Measurements from ENCODE around the gene TGFB1. TPM values are rescaled to one million over a fixed set of nuclear protein-coding genes. Genes with fewer than 3 reads are reported as not detected.
A peak's percentile ranks its signal among the peaks of the same experiment; 100 is the strongest.

The TGFB1 gene
- total RNA-seq, 3 donors from 2014 or later, result 12.0 to 21.4 (median 13.4) TPM

- peak; percentile 97 to 98 for DNase-seq (ENCODE audit: low spot score in 2 of 2)
- H3K9me3 ChIP-seq, result no peaks in the 10 kb centered on the region
- peak in 1 of 3 donors; percentile 9 for TF ChIP-seq CTCF (IDR thresholded peaks at IDR 0.05)
- TF ChIP-seq POLR2AphosphoS5 (IDR thresholded peaks at IDR 0.05), result peak; percentile 73 to 86 (median 81)
- peak; percentile 45 for TF ChIP-seq POLR2A (IDR thresholded peaks at IDR 0.05)
- H3K36me3 ChIP-seq, result no peaks in the 10 kb centered on the region
- H3K4me3 ChIP-seq, result peak within 1 kb of the TSS; percentile 74 to 85 (median 75)
- no peaks in the 10 kb centered on the region for H3K27me3 ChIP-seq
- intact Hi-C loops (cut with DNase I; ENCODE audit: low total_unique reads), result loop anchor here (1.0 kb wide), 1 partner anchor 16 kb away; no protein-coding TSS in a partner anchor
- H3K4me1 ChIP-seq, result no peaks in the 10 kb centered on the region
- H3K27ac ChIP-seq, result peak within 1 kb of the TSS; percentile 97 to 99
These were observed 10.2 kb upstream of the TGFB1 start, which contains the start of gene B9D2 for GRCh38 chr19:41363753-41364523. Gene B9D2 (minus strand): TSS chr19:41364149. CDS start chr19:41363519, 630 bp downstream.

GRCh38 chr19:41363371-41363752, 9.6 kb upstream of the TGFB1 start:
- DNase-seq (ENCODE audit: low spot score in 2 of 2), result no peak
- H3K9me3 ChIP-seq, result no peaks in the 10 kb centered on the region
- intact Hi-C loops (cut with DNase I; ENCODE audit: low total_unique reads), result loop anchor here (1.0 kb wide), 1 partner anchor 17 kb away; no protein-coding TSS in a partner anchor
- H3K36me3 ChIP-seq, result no peaks in the 10 kb centered on the region
- no peaks in the 10 kb centered on the region for H3K27me3 ChIP-seq
- TF ChIP-seq CTCF (IDR thresholded peaks at IDR 0.05) (no peak), POLR2AphosphoS5 (IDR thresholded peaks at IDR 0.05) (no peak)
- H3K27ac ChIP-seq, result peak overlapping the region; percentile 97 to 99
- H3K4me1 ChIP-seq, result no peaks in the 10 kb centered on the region
- H3K4me3 ChIP-seq, result peak overlapping the region; percentile 74 to 85 (median 75)

- DNase-seq (ENCODE audit: low spot score in 2 of 2), result no peak
- H3K27ac ChIP-seq, result peak overlapping the region; percentile 97 to 99
- no peaks in the 10 kb centered on the region for H3K36me3 ChIP-seq
- no peaks in the 10 kb centered on the region for H3K9me3 ChIP-seq
- no peaks in the 10 kb centered on the region for H3K4me1 ChIP-seq
- H3K4me3 ChIP-seq, result no peak overlapping the region
- no peaks in the 10 kb centered on the region for H3K27me3 ChIP-seq
- TF ChIP-seq CTCF (IDR thresholded peaks at IDR 0.05), result no peak
- no peak for TF ChIP-seq POLR2A (IDR thresholded peaks at IDR 0.05)
- intact Hi-C loops (cut with DNase I; ENCODE audit: low total_unique reads), result no loop called here
These were observed 8.6 kb upstream of the TGFB1 start for GRCh38 chr19:41362143-41362847.

- H3K4me3 ChIP-seq, result no peak overlapping the region
- no peaks in the 10 kb centered on the region for H3K27me3 ChIP-seq
- no peak overlapping the region for H3K27ac ChIP-seq
- TF ChIP-seq CTCF (IDR thresholded peaks at IDR 0.05) (no peak), POLR2AphosphoS5 (IDR thresholded peaks at IDR 0.05) (no peak), POLR2A (IDR thresholded peaks at IDR 0.05) (no peak)
- no peak for DNase-seq (ENCODE audit: low spot score in 2 of 2)
- H3K9me3 ChIP-seq, result no peaks in the 10 kb centered on the region
- H3K36me3 ChIP-seq, result no peaks in the 10 kb centered on the region
- intact Hi-C loops (cut with DNase I; ENCODE audit: low total_unique reads), result no loop called here
- no peaks in the 10 kb centered on the region for H3K4me1 ChIP-seq
These were observed 6.0 kb upstream of the TGFB1 start for GRCh38 chr19:41359741-41360140.

GRCh38 chr19:41357746-41358145, 4.0 kb upstream of the TGFB1 start:
- H3K27me3 ChIP-seq, result no peaks in the 10 kb centered on the region
- no peaks in the 10 kb centered on the region for H3K9me3 ChIP-seq
- peaks cover 0 to 6% of the 10 kb centered on the region in 2 donors for H3K4me1 ChIP-seq
- H3K36me3 ChIP-seq, result no peaks in the 10 kb centered on the region
- DNase-seq (ENCODE audit: low spot score in 2 of 2), result no peak
- H3K4me3 ChIP-seq, result no peak overlapping the region
- intact Hi-C loops (cut with DNase I; ENCODE audit: low total_unique reads), result no loop called here
- H3K27ac ChIP-seq, result no peak overlapping the region
- TF ChIP-seq POLR2AphosphoS5 (IDR thresholded peaks at IDR 0.05) (no peak), POLR2A (IDR thresholded peaks at IDR 0.05) (no peak), CTCF (IDR thresholded peaks at IDR 0.05) (no peak)
